CD4-positive, CD25-positive, alpha-beta regulatory T cell (primary cell): ENCODE data around the gene PLD3. TPM values are rescaled to one million over a fixed set of nuclear protein-coding genes. Genes with fewer than 3 reads are reported as not detected.

Experiments
- ATAC-seq, 2 donors: fragments of 150-1000 bp; cut with Tn5 transposase; one replicate each; pipeline ENCODE4 v1.10.0; 2021; ENCODE audit warnings: low read depth in 2 of 2, moderate number of reproducible peaks in 2 of 2, moderate library complexity in 1 of 2
- DNase-seq, 3 donors: peaks; one replicate each; pipeline versions ENCODE4 v3.0.0 to v3.0.0-alpha.2; 2012 to 2022; ENCODE audit warnings: mixed read lengths in 1 of 3
- H3K27ac ChIP-seq: one replicate; pipeline ENCODE4 v1.7.0; 2013; ENCODE audit warnings: mild to moderate bottlenecking, low read length; ENCODE audit not compliant: insufficient read depth, poor library complexity, severe bottlenecking
- H3K27me3 ChIP-seq: one replicate; pipeline ENCODE4 v1.7.0; 2013; ENCODE audit warnings: low read length; ENCODE audit not compliant: control insufficient read depth, insufficient read depth
- H3K36me3 ChIP-seq: one replicate; pipeline ENCODE4 v1.7.0; 2013; ENCODE audit warnings: mild to moderate bottlenecking, low read length, moderate library complexity; ENCODE audit not compliant: control insufficient read depth, insufficient read depth
- H3K4me1 ChIP-seq: 2 replicates; pipeline ENCODE4 v1.7.0; 2013; ENCODE audit warnings: mild to moderate bottlenecking, low read length; ENCODE audit not compliant: insufficient read depth, control insufficient read depth, poor library complexity, severe bottlenecking
- H3K4me3 ChIP-seq: one replicate; pipeline ENCODE4 v1.7.0; 2013; ENCODE audit warnings: low read depth, mild to moderate bottlenecking, low read length, moderate library complexity
- H3K9me3 ChIP-seq, 2 experiments: 1 replicate in 1 of 2; 2 replicates in 1 of 2; pipeline ENCODE4 v1.7.0; 2013; ENCODE audit warnings: low read length in 2 of 2, mild to moderate bottlenecking in 1 of 2, moderate library complexity in 1 of 2; ENCODE audit not compliant: control insufficient read depth in 2 of 2
- H3K27ac Mint-ChIP-seq, 3 donors: one replicate each; pipeline ENCODE4 v1.8.0; 2020 to 2022; ENCODE audit warnings: mild to moderate bottlenecking in 3 of 3, mixed read lengths in 3 of 3, moderate library complexity in 2 of 3
- H3K27me3 Mint-ChIP-seq: one replicate; pipeline ENCODE4 v1.8.0; 2022; ENCODE audit warnings: mild to moderate bottlenecking, mixed read lengths
- H3K36me3 Mint-ChIP-seq: one replicate; pipeline ENCODE4 v1.8.0; 2020; ENCODE audit warnings: mixed read lengths
- H3K4me1 Mint-ChIP-seq, 4 donors: one replicate each; pipeline ENCODE4 v1.8.0; 2020 to 2022; ENCODE audit warnings: mixed read lengths in 4 of 4, mild to moderate bottlenecking in 1 of 4
- H3K4me3 Mint-ChIP-seq, 4 donors: one replicate each; pipeline ENCODE4 v1.8.0; 2020 to 2022; ENCODE audit warnings: mild to moderate bottlenecking in 4 of 4, mixed read lengths in 4 of 4, moderate library complexity in 3 of 4
- H3K9me3 Mint-ChIP-seq, 7 donors: one replicate each; pipeline ENCODE4 v1.8.0; 2020 to 2022; ENCODE audit warnings: mixed read lengths in 7 of 7, mild to moderate bottlenecking in 3 of 7, moderate library complexity in 2 of 7
- polyA plus RNA-seq, 4 donors: library from polyadenylated mRNA; unstranded; fragments of 300-500 nt; fragmentation: Illumina TruSeq; gene quantifications; one replicate each; pipeline ENCODE4 v1.2.3, GENCODE V29; 2021
- total RNA-seq: library from RNA; stranded (reverse); gene quantifications from one replicate; pipeline ENCODE4 v1.2.3, GENCODE V29; 2022

Gene PLD3
- total and polyA plus RNA-seq, 5 donors from 2014 or later = 49.2 to 73.7 (median 50.3) TPM

GRCh38 chr19:40395956-40396355 is 47.5 kb downstream of the PLD3 start:
- Mint-ChIP-seq H3K27me3 (peaks cover 6% of the 10 kb centered on the region), H3K9me3 (peaks cover 0 to 1% (median 0%) of the 10 kb centered on the region in 7 donors), H3K36me3 (peaks cover 9% of the 10 kb centered on the region), H3K27ac (no peak overlapping the region), H3K4me3 (no peak overlapping the region), H3K4me1 (peaks cover 0 to 18% (median 11%) of the 10 kb centered on the region in 4 donors)
- H3K4me1 ChIP-seq = no peaks in the 10 kb centered on the region
- no peak overlapping the region for H3K27ac ChIP-seq
- no peak for ATAC-seq
- H3K36me3 ChIP-seq = no peaks in the 10 kb centered on the region
- DNase-seq = no peak
- no peaks in the 10 kb centered on the region for H3K27me3 ChIP-seq
- H3K4me3 ChIP-seq = no peak overlapping the region
- H3K9me3 ChIP-seq = no peaks in the 10 kb centered on the region

- H3K4me3 Mint-ChIP-seq = no peak overlapping the region
- ATAC-seq = no peak
- Histone ChIP-seq H3K36me3 (no peaks in the 10 kb centered on the region), H3K9me3 (no peaks in the 10 kb centered on the region), H3K4me3 (no peak overlapping the region), H3K4me1 (no peaks in the 10 kb centered on the region), H3K27ac (no peak overlapping the region), H3K27me3 (no peaks in the 10 kb centered on the region)
- H3K27me3 Mint-ChIP-seq = peaks cover 6% of the 10 kb centered on the region
- peaks cover 12% of the 10 kb centered on the region for H3K36me3 Mint-ChIP-seq
- peaks cover 0 to 21% (median 13%) of the 10 kb centered on the region in 4 donors for H3K4me1 Mint-ChIP-seq
- H3K9me3 Mint-ChIP-seq = peaks cover 0 to 1% (median 0%) of the 10 kb centered on the region in 7 donors
- no peak overlapping the region for H3K27ac Mint-ChIP-seq
- no peak for DNase-seq
Measured at GRCh38 chr19:40396886-40397567, 48.5 kb downstream of the PLD3 start.

- Histone ChIP-seq H3K27ac (no peak overlapping the region), H3K4me1 (no peaks in the 10 kb centered on the region), H3K27me3 (no peaks in the 10 kb centered on the region), H3K9me3 (no peaks in the 10 kb centered on the region), H3K4me3 (no peak overlapping the region), H3K36me3 (no peaks in the 10 kb centered on the region)
- no peak for DNase-seq
- no peak for ATAC-seq
- H3K27ac Mint-ChIP-seq = no peak overlapping the region
- peaks cover 6% of the 10 kb centered on the region for H3K27me3 Mint-ChIP-seq
- peaks cover 0 to 21% (median 13%) of the 10 kb centered on the region in 4 donors for H3K4me1 Mint-ChIP-seq
- H3K9me3 Mint-ChIP-seq = peaks cover 0 to 1% (median 0%) of the 10 kb centered on the region in 7 donors
- H3K36me3 Mint-ChIP-seq = peaks cover 12% of the 10 kb centered on the region
- no peak overlapping the region for H3K4me3 Mint-ChIP-seq
Measured at GRCh38 chr19:40397568-40397906, 49.0 kb downstream of the PLD3 start.

- H3K27ac ChIP-seq = no peak overlapping the region
- peak; percentile 54 to 80 (median 55) for DNase-seq
- Mint-ChIP-seq H3K4me3 (peak overlapping the region in 3 of 4 donors; percentile 22 to 71 (median 35)), H3K4me1 (peaks cover 0 to 30% (median 16%) of the 10 kb centered on the region in 4 donors), H3K27ac (peak overlapping the region in 1 of 3 donors; percentile 60), H3K27me3 (peaks cover 6% of the 10 kb centered on the region), H3K9me3 (peaks cover 0 to 1% (median 0%) of the 10 kb centered on the region in 7 donors), H3K36me3 (peaks cover 12% of the 10 kb centered on the region)
- H3K36me3 ChIP-seq = no peaks in the 10 kb centered on the region
- peak; percentile 70 to 73 for ATAC-seq
- no peak overlapping the region for H3K4me3 ChIP-seq
- H3K27me3 ChIP-seq = no peaks in the 10 kb centered on the region
- H3K4me1 ChIP-seq = peaks cover 4% of the 10 kb centered on the region
- H3K9me3 ChIP-seq = no peaks in the 10 kb centered on the region
Measured at GRCh38 chr19:40398417-40399131, 50.1 kb downstream of the PLD3 start.

- H3K4me1 Mint-ChIP-seq = peaks cover 0 to 40% (median 19%) of the 10 kb centered on the region in 4 donors
- H3K36me3 Mint-ChIP-seq = peaks cover 12% of the 10 kb centered on the region
- Histone ChIP-seq H3K27me3 (no peaks in the 10 kb centered on the region), H3K9me3 (no peaks in the 10 kb centered on the region), H3K27ac (no peak overlapping the region), H3K4me3 (no peak overlapping the region), H3K36me3 (no peaks in the 10 kb centered on the region), H3K4me1 (peaks cover 9% of the 10 kb centered on the region)
- peaks cover 0 to 1% (median 0%) of the 10 kb centered on the region in 7 donors for H3K9me3 Mint-ChIP-seq
- DNase-seq (no peak), ATAC-seq (no peak)
- H3K27me3 Mint-ChIP-seq = peaks cover 6% of the 10 kb centered on the region
- peak overlapping the region in 1 of 3 donors; percentile 42 for H3K27ac Mint-ChIP-seq
- peak overlapping the region in 2 of 4 donors; percentile 13 to 29 for H3K4me3 Mint-ChIP-seq
Measured at GRCh38 chr19:40400559-40400958, 52.1 kb downstream of the PLD3 start.

GRCh38 chr19:40403262-40403984 is 54.9 kb downstream of the PLD3 start:
- Histone ChIP-seq H3K9me3 (no peaks in the 10 kb centered on the region), H3K4me1 (peaks cover 13% of the 10 kb centered on the region), H3K27me3 (no peaks in the 10 kb centered on the region), H3K4me3 (peak overlapping the region; percentile 67), H3K36me3 (no peaks in the 10 kb centered on the region), H3K27ac (peak overlapping the region; percentile 60)
- ATAC-seq (peak; percentile 51 to 60), DNase-seq (peak; percentile 57 to 87 (median 75))
- Mint-ChIP-seq H3K27ac (peak overlapping the region; percentile 45 to 99 (median 93)), H3K36me3 (peaks cover 12% of the 10 kb centered on the region), H3K4me3 (peak overlapping the region; percentile 81 to 98 (median 94)), H3K4me1 (peaks cover 0 to 46% (median 20%) of the 10 kb centered on the region in 4 donors), H3K9me3 (no peaks in the 10 kb centered on the region), H3K27me3 (peaks cover 6% of the 10 kb centered on the region)

- H3K4me3 Mint-ChIP-seq = no peak overlapping the region
- Histone ChIP-seq H3K4me1 (peaks cover 13% of the 10 kb centered on the region), H3K36me3 (no peaks in the 10 kb centered on the region), H3K4me3 (no peak overlapping the region), H3K27me3 (no peaks in the 10 kb centered on the region), H3K9me3 (no peaks in the 10 kb centered on the region), H3K27ac (no peak overlapping the region)
- H3K27ac Mint-ChIP-seq = no peak overlapping the region
- H3K9me3 Mint-ChIP-seq = no peaks in the 10 kb centered on the region
- peak in 1 of 3 donors; percentile 44 for DNase-seq
- no peaks in the 10 kb centered on the region for H3K36me3 Mint-ChIP-seq
- H3K4me1 Mint-ChIP-seq = peaks cover 0 to 25% (median 7%) of the 10 kb centered on the region in 4 donors
- H3K27me3 Mint-ChIP-seq = no peaks in the 10 kb centered on the region
- ATAC-seq = no peak
Measured at GRCh38 chr19:40407714-40408597, 59.5 kb downstream of the PLD3 start.
